IPS-18a (cell line): ENCODE results near the gene CSNK1G1.
"Not testable (repeated sequence)": the region's sequence is repeated elsewhere in the genome, so short reads cannot be mapped to it uniquely, and the experiment has no call there.

Experiments
- H3K27ac ChIP-seq: one replicate; pipeline ENCODE4 v1.5.1; 2013; ENCODE audit warnings: low read length
- H3K27me3 ChIP-seq: one replicate; pipeline ENCODE4 v1.6.1; 2013; ENCODE audit warnings: mild to moderate bottlenecking, low read length; ENCODE audit not compliant: control insufficient read depth, insufficient read depth
- H3K36me3 ChIP-seq: one replicate; pipeline ENCODE4 v1.6.1; 2013; ENCODE audit warnings: low read depth, low read length; ENCODE audit not compliant: control insufficient read depth
- H3K4me1 ChIP-seq: one replicate; pipeline ENCODE4 v1.6.1; 2013; ENCODE audit warnings: low read depth, low read length; ENCODE audit not compliant: control insufficient read depth
- H3K4me3 ChIP-seq: one replicate; pipeline ENCODE4 v1.5.1; 2013; ENCODE audit warnings: low read length
- H3K9ac ChIP-seq: one replicate; pipeline ENCODE4 v1.6.1; 2013; ENCODE audit warnings: mild to moderate bottlenecking, low read length, moderate library complexity
- H3K9me3 ChIP-seq: one replicate; pipeline ENCODE4 v1.6.1; 2013; ENCODE audit warnings: low read depth, low read length; ENCODE audit not compliant: control insufficient read depth

Gene CSNK1G1

DNA sequence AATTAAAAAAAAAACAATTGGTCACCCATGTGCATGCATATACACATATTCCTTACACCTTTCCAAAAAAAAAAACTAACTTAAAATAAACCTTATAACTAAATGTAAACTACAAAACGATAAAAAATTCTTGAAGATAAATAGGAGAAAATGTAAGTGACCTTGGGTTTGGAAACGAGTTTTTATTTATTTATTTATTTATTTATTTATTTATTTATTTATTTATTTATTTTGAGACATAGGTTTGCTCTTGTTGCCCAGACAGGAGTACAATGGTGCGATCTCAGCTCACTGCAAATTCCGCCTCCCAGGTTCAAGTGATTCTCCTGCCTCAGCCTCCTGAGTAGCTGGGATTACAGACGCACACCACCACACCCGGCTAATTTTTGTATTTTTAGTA, 9.7 kb downstream of the CSNK1G1 start:
- H3K4me3 ChIP-seq, H3K4me1 ChIP-seq, H3K9ac ChIP-seq, H3K27ac ChIP-seq, H3K27me3 ChIP-seq, H3K9me3 ChIP-seq, H3K36me3 ChIP-seq: not testable (repeated sequence)

DNA sequence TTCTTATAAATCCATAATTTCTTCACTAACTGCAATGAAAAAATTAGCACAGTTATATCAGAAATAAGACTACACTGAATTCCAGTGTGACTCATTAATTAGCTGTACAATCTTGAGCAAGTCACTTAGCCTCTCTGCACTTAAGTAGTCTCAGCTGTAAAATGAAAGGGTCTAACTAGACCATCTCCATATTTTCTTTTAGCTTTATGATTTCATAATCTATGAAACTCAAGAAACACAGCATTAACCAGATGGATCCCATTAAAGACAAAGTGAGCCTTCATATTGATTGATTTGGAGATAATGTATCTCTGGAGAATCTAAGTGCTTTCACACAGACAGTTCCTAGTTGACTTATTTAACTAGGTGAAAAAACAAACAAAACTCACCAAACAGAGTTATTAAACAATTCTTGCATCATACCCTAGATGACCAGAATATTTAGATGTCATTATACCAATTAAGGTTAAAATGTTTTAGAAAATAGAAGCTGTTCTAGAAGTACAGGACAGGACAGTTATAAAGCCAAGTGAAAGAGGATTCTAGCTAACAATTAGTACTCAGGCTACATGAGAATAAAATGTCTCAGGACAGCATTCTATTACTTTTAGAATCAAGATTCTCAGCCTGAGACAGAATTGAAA, 11.2 kb downstream of the CSNK1G1 start:
- Histone ChIP-seq H3K9ac (no peak overlapping the region), H3K27ac (no peak overlapping the region), H3K9me3 (no peaks in the 10 kb centered on the region), H3K36me3 (no peaks in the 10 kb centered on the region), H3K4me3 (no peak overlapping the region), H3K4me1 (no peaks in the 10 kb centered on the region), H3K27me3 (no peaks in the 10 kb centered on the region)

DNA sequence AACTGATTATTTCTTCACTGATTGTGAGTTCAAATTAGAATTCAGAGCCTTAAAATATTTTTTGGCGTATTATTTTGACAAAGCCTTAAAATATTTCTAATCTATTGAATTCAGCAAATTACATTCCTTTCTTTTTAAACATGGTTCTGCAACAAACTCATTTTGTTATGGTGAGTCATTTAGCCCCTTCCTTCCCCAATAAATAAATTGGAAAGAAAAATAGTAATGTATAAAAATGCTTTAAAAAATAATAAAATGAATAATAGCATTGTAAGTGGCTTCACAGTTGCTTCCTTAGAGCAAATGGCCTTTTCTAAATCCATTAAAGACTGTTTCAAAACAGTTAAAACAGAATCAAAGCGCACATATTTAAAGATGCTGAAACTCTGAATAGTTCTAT, 12.1 kb downstream of the CSNK1G1 start:
- Histone ChIP-seq H3K4me3 (no peak overlapping the region), H3K27me3 (no peaks in the 10 kb centered on the region), H3K27ac (no peak overlapping the region), H3K9me3 (no peaks in the 10 kb centered on the region), H3K36me3 (no peaks in the 10 kb centered on the region), H3K9ac (no peak overlapping the region), H3K4me1 (no peaks in the 10 kb centered on the region)

DNA sequence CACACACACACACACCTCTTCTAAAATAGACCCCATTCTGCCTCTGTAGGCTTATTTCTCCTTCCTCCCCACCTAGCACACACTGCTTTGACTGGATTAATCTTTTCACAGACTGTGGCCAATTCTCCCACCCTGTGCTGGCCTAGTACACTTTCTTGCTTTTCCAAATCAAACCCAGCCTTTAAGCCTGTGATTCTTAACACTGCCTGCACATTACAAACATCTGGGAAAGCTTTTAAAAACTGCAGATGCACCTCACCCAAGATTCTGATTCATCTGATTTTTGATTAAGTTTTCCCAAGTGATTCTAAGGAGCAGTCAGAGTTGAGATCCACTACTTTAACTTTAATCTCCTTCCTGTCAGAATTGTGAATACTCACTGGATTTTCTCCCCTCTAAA, 12.8 kb downstream of the CSNK1G1 start:
- Histone ChIP-seq H3K27ac (no peak overlapping the region), H3K4me1 (no peaks in the 10 kb centered on the region), H3K9ac (no peak overlapping the region), H3K27me3 (no peaks in the 10 kb centered on the region), H3K4me3 (no peak overlapping the region), H3K9me3 (no peaks in the 10 kb centered on the region), H3K36me3 (no peaks in the 10 kb centered on the region)

DNA sequence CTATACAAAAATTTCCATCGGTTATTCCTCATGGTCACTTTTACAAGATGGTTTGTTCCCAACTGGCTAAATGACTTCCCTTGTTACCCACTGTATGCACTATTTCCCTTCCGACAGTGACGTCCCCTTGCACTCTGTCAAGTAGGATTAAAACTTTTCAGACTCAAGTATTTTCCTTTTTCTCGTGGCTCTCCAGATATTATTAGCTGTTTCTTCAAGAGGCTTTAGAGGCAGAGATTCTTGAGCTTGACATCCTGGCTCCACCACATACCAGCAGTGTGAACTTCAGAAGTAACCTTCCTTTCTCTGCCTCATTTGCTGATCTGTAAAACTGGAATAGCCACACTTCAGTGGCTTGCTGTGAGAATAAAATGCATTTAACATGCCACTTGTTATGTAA, 14.0 kb downstream of the CSNK1G1 start:
- no peaks in the 10 kb centered on the region for H3K9me3 ChIP-seq
- no peak overlapping the region for H3K9ac ChIP-seq
- no peak overlapping the region for H3K4me3 ChIP-seq
- no peaks in the 10 kb centered on the region for H3K36me3 ChIP-seq
- no peak overlapping the region for H3K27ac ChIP-seq
- H3K27me3 ChIP-seq = no peaks in the 10 kb centered on the region
- H3K4me1 ChIP-seq = no peaks in the 10 kb centered on the region

DNA sequence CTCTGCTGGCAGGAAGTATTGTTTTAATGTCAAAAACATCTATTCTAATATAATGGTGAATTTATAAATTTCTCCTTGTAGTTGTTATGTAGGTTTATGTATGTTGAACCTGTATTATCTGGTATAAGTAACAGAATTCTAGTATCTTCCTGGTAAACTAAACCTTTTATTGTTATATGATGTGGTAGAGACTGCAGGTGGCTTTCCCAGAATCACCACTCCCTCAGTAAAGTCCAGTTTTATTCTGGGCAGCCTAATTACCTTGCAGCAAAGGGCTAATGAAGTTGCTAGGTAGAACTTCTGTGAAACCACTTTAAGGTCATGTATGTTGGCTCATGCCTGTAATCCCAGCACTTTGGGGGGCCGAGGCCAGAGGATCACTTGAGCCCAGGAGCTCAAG, 15.6 kb downstream of the CSNK1G1 start:
- H3K36me3 ChIP-seq = no peaks in the 10 kb centered on the region
- no peak overlapping the region for H3K27ac ChIP-seq
- H3K4me3 ChIP-seq = no peak overlapping the region
- no peaks in the 10 kb centered on the region for H3K27me3 ChIP-seq
- H3K9me3 ChIP-seq = no peaks in the 10 kb centered on the region
- H3K4me1 ChIP-seq = no peaks in the 10 kb centered on the region
- H3K9ac ChIP-seq = no peak overlapping the region

DNA sequence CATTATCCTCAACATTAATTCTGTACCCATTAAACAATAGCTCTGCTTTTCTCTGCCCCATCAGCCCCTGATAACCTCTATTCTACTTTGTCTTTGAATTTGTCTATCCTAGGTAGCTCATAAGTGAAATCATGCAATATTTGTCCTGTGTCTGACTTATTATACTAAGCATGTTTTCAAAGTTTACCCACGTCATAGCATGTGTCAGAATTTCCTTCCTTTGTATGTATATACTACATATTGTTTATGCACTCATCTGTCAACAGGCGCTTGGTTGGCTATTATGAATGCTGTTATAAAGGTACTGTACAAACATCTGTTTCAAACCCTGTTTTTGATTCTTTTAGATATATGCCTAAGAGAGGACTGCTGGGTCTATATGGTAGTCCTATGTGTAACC, 18.2 kb downstream of the CSNK1G1 start:
- Histone ChIP-seq H3K4me1 (no peaks in the 10 kb centered on the region), H3K9me3 (no peaks in the 10 kb centered on the region), H3K4me3 (no peak overlapping the region), H3K36me3 (no peaks in the 10 kb centered on the region), H3K27ac (no peak overlapping the region), H3K9ac (no peak overlapping the region), H3K27me3 (no peaks in the 10 kb centered on the region)

DNA sequence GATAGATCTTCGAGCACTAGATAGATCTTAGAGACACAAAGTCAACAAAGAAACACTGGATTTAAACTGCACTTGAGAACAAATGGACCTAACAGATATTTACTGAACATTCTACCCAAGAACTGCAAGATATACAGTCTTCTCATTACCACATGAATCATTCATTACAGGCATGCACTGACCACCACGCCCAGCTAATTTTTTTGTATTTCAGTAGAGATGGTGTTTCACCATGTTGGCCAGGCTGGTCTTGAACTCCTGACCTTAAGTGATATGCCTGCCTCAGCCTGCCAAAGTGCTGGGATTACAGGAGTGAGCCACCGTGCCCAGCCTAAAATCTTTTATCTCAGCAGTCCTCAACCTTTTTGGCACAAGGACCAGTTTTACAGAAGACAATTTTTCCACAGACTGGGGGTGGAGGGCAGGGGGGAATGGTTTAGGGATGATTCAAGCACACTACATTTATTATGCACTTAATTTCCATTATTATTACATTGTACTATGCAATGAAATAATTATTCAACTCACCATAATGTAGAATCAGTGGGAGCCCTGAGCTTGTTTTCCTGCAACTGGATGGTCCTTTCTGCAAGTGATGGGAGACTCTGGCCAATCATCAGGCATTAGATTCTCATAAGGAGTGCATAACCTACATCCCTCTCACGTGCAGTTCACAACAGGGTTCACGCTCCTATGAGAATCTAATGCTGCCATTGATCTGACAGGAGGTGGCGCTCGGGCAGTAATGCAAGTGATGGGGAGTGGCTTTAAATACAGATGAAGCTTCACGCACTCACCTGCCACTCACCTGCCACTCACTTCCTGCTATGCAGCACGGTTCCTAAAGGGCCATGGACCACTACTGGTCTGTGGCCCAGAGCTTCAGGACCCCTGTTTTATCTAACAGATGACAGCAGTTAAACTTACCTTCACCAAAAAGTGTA, 21.7 kb downstream of the CSNK1G1 start:
- H3K4me3 ChIP-seq = no peak overlapping the region
- no peaks in the 10 kb centered on the region for H3K4me1 ChIP-seq
- no peaks in the 10 kb centered on the region for H3K36me3 ChIP-seq
- H3K27me3 ChIP-seq = no peaks in the 10 kb centered on the region
- no peaks in the 10 kb centered on the region for H3K9me3 ChIP-seq
- H3K9ac ChIP-seq = no peak overlapping the region
- H3K27ac ChIP-seq = no peak overlapping the region

DNA sequence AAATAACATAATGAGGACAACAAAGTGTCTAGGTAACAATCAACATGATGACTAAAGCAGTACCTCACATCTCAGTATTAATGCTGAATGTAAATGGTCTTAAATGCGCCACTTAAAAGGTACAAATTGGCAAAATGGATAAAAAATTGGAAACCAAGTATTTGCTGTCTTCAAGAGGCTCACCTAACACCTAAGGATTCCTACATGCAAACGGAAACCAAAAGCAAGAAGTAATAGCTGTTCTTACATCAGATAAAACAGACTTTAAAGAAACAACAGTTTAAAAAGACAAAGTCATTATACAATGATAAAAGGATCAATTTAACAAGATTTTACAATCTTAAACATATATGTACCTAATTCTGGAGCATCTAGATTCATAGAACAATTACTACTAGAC, 22.5 kb downstream of the CSNK1G1 start:
- no peaks in the 10 kb centered on the region for H3K4me1 ChIP-seq
- H3K27me3 ChIP-seq = no peaks in the 10 kb centered on the region
- no peak overlapping the region for H3K4me3 ChIP-seq
- no peaks in the 10 kb centered on the region for H3K36me3 ChIP-seq
- no peak overlapping the region for H3K27ac ChIP-seq
- H3K9me3 ChIP-seq = no peaks in the 10 kb centered on the region
- H3K9ac ChIP-seq = no peak overlapping the region

DNA sequence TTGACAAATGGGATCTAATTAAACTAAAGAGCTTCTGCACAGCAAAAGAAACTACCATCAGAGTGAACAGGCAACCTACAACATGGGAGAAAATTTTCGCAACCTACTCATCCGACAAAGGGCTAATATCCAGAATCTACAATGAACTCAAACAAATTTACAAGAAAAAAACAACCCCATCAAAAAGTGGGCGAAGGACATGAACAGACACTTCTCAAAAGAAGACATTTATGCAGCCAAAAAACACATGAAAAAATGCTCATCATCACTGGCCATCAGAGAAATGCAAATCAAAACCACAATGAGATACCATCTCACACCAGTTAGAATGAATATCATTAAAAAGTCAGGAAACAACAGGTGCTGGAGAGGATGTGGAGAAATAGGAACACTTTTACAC, 24.3 kb downstream of the CSNK1G1 start:
- not testable (repeated sequence) for H3K4me1 ChIP-seq, H3K9me3 ChIP-seq, H3K4me3 ChIP-seq, H3K9ac ChIP-seq, H3K27ac ChIP-seq, H3K36me3 ChIP-seq, H3K27me3 ChIP-seq

DNA sequence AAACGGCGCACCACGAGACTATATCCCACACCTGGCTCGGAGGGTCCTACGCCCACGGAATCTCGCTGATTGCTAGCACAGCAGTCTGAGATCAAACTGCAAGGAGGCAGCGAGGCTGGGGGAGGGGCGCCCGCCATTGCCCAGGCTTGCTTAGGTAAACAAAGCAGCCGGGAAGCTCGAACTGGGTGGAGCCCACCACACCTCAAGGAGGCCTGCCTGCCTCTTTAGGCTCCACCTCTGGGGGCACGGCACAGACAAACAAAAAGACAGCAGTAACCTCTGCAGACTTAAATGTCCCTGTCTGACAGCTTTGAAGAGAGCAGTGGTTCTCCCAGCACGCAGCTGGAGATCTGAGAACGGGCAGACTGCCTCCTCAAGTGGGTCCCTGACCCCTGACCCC, 29.0 kb downstream of the CSNK1G1 start:
- not testable (repeated sequence) for H3K4me3 ChIP-seq, H3K9me3 ChIP-seq

DNA sequence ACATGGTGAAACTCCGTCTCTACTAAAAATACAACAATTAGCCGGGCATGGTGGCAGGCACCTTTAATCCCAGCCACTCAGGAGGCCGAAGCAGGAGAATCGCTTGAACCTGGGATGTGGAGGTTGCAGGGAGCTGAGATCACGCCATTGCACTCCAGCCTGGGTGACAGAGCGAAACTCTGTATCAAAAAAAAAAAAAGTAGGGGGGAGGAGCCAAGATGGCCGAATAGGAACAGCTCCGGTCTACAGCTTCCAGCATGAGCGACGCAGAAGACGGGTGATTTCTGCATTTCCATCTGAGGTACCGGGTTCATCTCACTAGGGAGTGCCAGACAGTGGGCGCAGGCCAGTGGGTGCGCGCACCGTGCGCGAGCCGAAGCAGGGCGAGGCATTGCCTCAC, 29.5 kb downstream of the CSNK1G1 start:
- not testable (repeated sequence) for H3K9me3 ChIP-seq, H3K36me3 ChIP-seq, H3K4me3 ChIP-seq, H3K27me3 ChIP-seq, H3K4me1 ChIP-seq, H3K27ac ChIP-seq, H3K9ac ChIP-seq

More for the DNA sequence above, 29.0 kb downstream of the CSNK1G1 start:
- H3K27ac ChIP-seq, H3K36me3 ChIP-seq, H3K27me3 ChIP-seq, H3K9ac ChIP-seq, H3K4me1 ChIP-seq: not testable (repeated sequence)
